ENCODE results near the gene LHB.

LHB gene

DNA sequence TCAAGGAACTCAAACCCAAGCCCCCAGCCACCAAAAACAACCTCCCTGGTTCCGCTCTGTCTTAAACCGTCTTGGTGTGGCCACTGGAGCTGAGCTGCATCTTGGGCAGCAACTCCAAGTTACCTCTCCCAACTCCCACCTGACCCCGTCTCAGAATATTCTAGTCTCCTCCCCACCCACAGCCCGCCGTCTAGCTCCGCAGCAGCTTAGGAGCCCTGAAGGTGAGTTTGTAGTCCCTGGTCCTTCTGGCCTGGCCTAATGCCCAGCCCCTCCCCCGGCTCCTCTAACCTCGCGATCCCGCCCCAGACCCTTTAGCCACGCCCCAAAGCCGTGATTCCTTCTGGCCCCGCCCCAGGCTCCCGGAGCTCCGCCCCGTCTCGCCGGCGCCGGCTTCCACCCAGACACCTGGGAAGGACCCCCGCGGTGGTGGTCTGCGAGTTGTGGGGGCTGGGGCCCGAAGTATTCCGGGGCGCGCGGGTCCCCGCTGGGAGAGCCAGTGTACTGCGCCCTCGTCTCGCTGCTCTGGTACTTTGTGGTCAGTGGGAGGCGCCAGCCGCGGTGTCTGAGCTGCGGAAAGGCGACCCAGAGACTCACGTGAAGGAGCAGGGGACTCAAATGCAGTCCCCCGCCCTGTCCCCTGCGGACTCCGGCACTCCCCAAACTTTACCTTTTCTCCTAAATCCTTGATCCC is 2.5 kb upstream of the LHB start:
- TF ChIP-seq CREB1 (IDR thresholded peaks at IDR 0.05; ENCODE audit: low read depth) (no peak), TCF12 (IDR thresholded peaks at IDR 0.05; ENCODE audit: low read depth) (no peak; the same call in 1 of the 2 replicates), EGR1 (IDR thresholded peaks at IDR 0.05) (no peak), ZBTB7A (IDR thresholded peaks at IDR 0.05; ENCODE audit: low read depth) (peak; percentile 77; the same call in 1 of the 2 replicates), YY1 (IDR thresholded peaks at IDR 0.05; ENCODE audit: low read depth) (no peak), NFIC (IDR thresholded peaks at IDR 0.05) (0 out of 2 replicates have a peak, but pooled peaks have one; percentile 28), TAF1 (IDR thresholded peaks at IDR 0.05; ENCODE audit: low read depth) (no peak)
- TF ChIP-seq, protein P1, sequence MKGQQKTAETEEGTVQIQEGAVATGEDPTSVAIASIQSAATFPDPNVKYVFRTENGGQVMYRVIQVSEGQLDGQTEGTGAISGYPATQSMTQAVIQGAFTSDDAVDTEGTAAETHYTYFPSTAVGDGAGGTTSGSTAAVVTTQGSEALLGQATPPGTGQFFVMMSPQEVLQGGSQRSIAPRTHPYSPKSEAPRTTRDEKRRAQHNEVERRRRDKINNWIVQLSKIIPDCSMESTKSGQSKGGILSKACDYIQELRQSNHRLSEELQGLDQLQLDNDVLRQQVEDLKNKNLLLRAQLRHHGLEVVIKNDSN (IDR thresholded peaks at IDR 0.05): no peak
- TF ChIP-seq, protein P2, sequence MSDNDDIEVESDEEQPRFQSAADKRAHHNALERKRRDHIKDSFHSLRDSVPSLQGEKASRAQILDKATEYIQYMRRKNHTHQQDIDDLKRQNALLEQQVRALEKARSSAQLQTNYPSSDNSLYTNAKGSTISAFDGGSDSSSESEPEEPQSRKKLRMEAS (IDR thresholded peaks at IDR 0.05): no peak

DNA sequence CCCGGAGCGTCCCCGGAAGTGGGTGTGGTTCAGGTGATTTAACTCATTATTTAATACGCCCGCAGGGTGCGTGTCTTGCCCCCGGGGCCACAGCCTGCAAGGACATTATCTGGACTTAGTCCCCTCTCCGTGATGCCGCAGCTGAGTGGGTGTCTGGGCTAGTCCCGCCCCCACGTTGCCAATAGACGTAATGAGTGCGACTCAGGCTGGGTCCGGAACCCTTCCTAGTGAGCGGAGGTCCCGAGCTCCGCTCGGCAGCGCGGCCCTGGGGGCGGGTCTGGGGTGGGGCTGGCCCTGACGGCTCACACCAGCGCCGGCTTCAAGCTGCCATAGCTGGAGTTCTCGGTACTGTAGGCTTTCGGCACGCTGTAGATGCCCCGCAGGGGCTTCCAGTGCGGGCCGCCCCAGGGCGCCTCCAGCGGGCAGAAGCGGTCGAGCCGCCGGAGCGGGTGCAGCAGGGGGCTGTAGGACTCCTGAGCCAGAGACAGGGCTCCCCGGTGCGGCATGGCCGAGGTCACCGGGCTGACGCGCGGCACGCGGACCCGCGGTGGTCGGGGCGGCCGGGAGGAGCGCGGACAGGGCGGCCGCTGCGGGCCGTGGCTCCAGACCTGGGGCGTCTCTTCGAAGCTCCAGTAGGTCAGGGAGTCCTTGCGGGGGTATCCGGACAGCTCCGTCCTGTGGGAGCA is 918 bp upstream of the LHB start:
- TF ChIP-seq RAD21 (IDR thresholded peaks at IDR 0.05; ENCODE audit: low read depth) (no peak), CREB1 (IDR thresholded peaks at IDR 0.05; ENCODE audit: low read depth) (no peak), ZBTB7A (IDR thresholded peaks at IDR 0.05; ENCODE audit: low read depth) (no peak), NFIC (IDR thresholded peaks at IDR 0.05) (no peak)
- TF ChIP-seq, protein P2 (IDR thresholded peaks at IDR 0.05): no peak
- TF ChIP-seq, protein P1 (IDR thresholded peaks at IDR 0.05): no peak

DNA sequence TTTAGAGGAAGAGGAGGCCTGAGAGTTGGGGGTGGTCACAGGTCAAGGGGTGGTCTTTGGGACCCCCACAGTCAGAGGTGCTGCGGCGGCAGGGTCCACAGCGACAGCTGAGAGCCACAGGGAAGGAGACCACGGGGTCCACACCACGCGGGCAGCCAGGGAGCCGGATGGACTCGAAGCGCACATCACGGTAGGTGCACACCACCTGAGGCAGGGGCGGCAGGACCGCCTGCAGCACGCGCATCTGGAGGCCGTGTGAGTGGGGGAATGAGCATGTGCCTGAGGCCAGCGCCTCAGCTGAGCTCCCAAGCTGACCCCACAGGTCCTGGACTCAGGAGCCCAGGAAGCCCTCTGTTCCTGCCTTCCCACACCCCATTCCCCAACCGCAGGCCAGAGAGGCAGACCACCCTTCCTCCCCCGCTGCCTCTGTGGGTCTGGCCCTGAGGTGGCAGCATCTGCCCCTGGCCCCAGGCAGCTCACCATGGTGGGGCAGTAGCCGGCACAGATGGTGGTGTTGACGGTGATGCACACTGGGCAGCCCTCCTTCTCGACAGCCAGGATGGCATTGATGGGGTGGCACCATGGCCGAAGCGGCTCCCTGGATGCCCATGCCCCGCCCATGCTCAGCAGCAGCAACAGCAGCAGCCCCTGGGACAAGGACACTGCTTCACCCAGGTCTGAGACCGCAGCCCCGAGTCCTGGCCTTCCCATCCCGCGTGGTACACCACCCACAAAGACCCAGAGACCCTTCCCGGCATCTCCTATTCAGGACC is 638 bp downstream of the LHB start:
- no peak for TF ChIP-seq EGR1 (IDR thresholded peaks at IDR 0.05)
- TF ChIP-seq NFIC (IDR thresholded peaks at IDR 0.05): no peak
- TF ChIP-seq TEAD4 (IDR thresholded peaks at IDR 0.05): no peak
- TF ChIP-seq TAF1 (IDR thresholded peaks at IDR 0.05; ENCODE audit: low read depth): no peak
- TF ChIP-seq, protein P2 (IDR thresholded peaks at IDR 0.05): no peak
- no peak for TF ChIP-seq CEBPB (IDR thresholded peaks at IDR 0.05)
- TF ChIP-seq, protein P3, sequence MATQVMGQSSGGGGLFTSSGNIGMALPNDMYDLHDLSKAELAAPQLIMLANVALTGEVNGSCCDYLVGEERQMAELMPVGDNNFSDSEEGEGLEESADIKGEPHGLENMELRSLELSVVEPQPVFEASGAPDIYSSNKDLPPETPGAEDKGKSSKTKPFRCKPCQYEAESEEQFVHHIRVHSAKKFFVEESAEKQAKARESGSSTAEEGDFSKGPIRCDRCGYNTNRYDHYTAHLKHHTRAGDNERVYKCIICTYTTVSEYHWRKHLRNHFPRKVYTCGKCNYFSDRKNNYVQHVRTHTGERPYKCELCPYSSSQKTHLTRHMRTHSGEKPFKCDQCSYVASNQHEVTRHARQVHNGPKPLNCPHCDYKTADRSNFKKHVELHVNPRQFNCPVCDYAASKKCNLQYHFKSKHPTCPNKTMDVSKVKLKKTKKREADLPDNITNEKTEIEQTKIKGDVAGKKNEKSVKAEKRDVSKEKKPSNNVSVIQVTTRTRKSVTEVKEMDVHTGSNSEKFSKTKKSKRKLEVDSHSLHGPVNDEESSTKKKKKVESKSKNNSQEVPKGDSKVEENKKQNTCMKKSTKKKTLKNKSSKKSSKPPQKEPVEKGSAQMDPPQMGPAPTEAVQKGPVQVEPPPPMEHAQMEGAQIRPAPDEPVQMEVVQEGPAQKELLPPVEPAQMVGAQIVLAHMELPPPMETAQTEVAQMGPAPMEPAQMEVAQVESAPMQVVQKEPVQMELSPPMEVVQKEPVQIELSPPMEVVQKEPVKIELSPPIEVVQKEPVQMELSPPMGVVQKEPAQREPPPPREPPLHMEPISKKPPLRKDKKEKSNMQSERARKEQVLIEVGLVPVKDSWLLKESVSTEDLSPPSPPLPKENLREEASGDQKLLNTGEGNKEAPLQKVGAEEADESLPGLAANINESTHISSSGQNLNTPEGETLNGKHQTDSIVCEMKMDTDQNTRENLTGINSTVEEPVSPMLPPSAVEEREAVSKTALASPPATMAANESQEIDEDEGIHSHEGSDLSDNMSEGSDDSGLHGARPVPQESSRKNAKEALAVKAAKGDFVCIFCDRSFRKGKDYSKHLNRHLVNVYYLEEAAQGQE (IDR thresholded peaks at IDR 0.05; ENCODE audit: low read depth): no peak

DNA sequence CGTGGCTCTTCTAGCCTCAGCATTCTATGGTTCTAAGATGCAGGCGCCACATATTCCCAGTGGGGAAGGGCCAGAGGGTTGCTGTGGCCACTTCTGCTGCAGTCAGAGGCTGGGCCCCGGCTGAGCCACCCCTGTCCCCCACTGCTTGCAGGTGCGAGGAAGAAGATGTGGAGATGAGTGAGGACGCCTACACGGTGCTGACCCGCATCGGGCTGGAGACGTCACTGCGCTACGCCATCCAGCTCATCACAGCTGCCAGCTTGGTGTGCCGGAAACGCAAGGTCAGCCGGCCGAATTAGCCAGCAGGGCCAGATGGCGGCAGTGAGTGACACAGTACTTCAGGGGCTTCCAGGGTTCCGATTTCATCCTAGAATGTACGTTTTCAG is 2.0 kb downstream of the LHB start:
- TF ChIP-seq, protein P2 (IDR thresholded peaks at IDR 0.05): no peak
- TF ChIP-seq, protein P3 (IDR thresholded peaks at IDR 0.05; ENCODE audit: low read depth): no peak
- TF ChIP-seq EGR1 (IDR thresholded peaks at IDR 0.05) (no peak), RAD21 (IDR thresholded peaks at IDR 0.05; ENCODE audit: low read depth) (no peak), FOXM1 (IDR thresholded peaks at IDR 0.05; ENCODE audit: borderline replicate concordance, low read depth) (no peak), CEBPB (IDR thresholded peaks at IDR 0.05) (no peak), TAF1 (IDR thresholded peaks at IDR 0.05; ENCODE audit: low read depth) (no peak), TEAD4 (IDR thresholded peaks at IDR 0.05) (no peak), TCF12 (IDR thresholded peaks at IDR 0.05; ENCODE audit: low read depth) (no peak), CREB1 (IDR thresholded peaks at IDR 0.05; ENCODE audit: low read depth) (no peak), ZBTB7A (IDR thresholded peaks at IDR 0.05; ENCODE audit: low read depth) (no peak), YY1 (IDR thresholded peaks at IDR 0.05; ENCODE audit: low read depth) (no peak), NFIC (IDR thresholded peaks at IDR 0.05) (no peak), EP300 (IDR thresholded peaks at IDR 0.05; ENCODE audit: borderline replicate concordance) (no peak)
- TF ChIP-seq, protein P1 (IDR thresholded peaks at IDR 0.05): no peak
